H1 (cell line): ENCODE data around the gene OCIAD1. TPM values are rescaled to one million over a fixed set of nuclear protein-coding genes. Genes with fewer than 3 reads are reported as not detected.

ENCODE experiments used
- ASH2L ChIP-seq: fragments of 200-600, 300-600 bp; sonication (generic); IDR thresholded peaks from one replicate; pipeline ENCODE4 v1.7.1; 2017; ENCODE audit warnings: low read length
- ATF3 ChIP-seq: IDR thresholded peaks from 2 replicates; pipeline ENCODE4 v1.6.1; 2011; ENCODE audit warnings: low read depth, mild to moderate bottlenecking, low read length; ENCODE audit not compliant: insufficient read depth
- CTCF ChIP-seq, 3 experiments: IDR thresholded peaks; 1 replicate in 2 of 3; 2 replicates in 1 of 3; pipeline versions ENCODE4 v1.5.1 to v1.6.1; 2011; ENCODE audit warnings: low read length in 3 of 3, mild to moderate bottlenecking in 3 of 3, inconsistent platforms in 2 of 3, low read depth in 1 of 3, moderate library complexity in 1 of 3; ENCODE audit not compliant: insufficient read depth in 1 of 3; ENCODE audit errors: control extremely low read depth in 1 of 3
- EZH2 ChIP-seq: fragments of 200-600 bp; sonication (generic); IDR thresholded peaks from 2 replicates; pipeline ENCODE4 v1.7.1; 2012; ENCODE audit warnings: low read depth, mild to moderate bottlenecking, moderate library complexity, low read length, inconsistent platforms; ENCODE audit not compliant: severe bottlenecking
- MAX ChIP-seq: IDR thresholded peaks from 2 replicates; pipeline ENCODE4 v1.6.1; 2012; ENCODE audit warnings: inconsistent platforms
- SIRT6 ChIP-seq: IDR thresholded peaks from one replicate; pipeline ENCODE4 v1.7.1; 2012; ENCODE audit warnings: low read length, inconsistent platforms
- TAF7 ChIP-seq: optimal IDR thresholded peaks from 2 replicates; pipeline ENCODE3; 2011; ENCODE audit warnings: low read depth, mild to moderate bottlenecking, inconsistent platforms, low read length, moderate library complexity, borderline replicate concordance
- polyA plus RNA-seq, 7 experiments: library from polyadenylated mRNA; depleted of rRNA in 3 of 7; stranded (reverse) in 5 of 7; unstranded in 2 of 7; fragments of >200 nt in 5 of 7; fragments of 200-250 nt in 2 of 7; gene quantifications; 1 replicate in 5 of 7; 2 replicates in 1 of 7; 4 replicates in 1 of 7; pipeline versions ENCODE4 v1.2.1 to v1.2.3, GENCODE V29; 2011 to 2013; ENCODE audit warnings: missing spikeins in 2 of 7, mixed read lengths in 2 of 7
- total RNA-seq: library from RNA; stranded (reverse); fragmentation: NEBNext Ultra II Directional; extraction: Animal tissue kit (Norgen Biotek cat#: 25700); gene quantifications from 2 replicates; pipeline ENCODE4 v1.2.1, GENCODE V29; 2021

OCIAD1 gene
- total and polyA plus RNA-seq, 2 of the 8 experiments (the other 6 are each of a cell fraction or from before 2014, with no cell fraction given), result 79.9 to 163 TPM

GRCh38 chr4:48858130-48858529 is 27.2 kb downstream of the OCIAD1 start (continued):
- no peak for TF ChIP-seq SIRT6
- TF ChIP-seq CTCF (IDR thresholded peaks at IDR 0.05; ENCODE audit: control extremely low read depth in 1 of 3, insufficient read depth in 1 of 3, low read depth in 1 of 3, low read length in 3 of 3), result no peak
- no peak for TF ChIP-seq TAF7
- TF ChIP-seq EZH2, result no peak
- no peak for TF ChIP-seq ATF3
- TF ChIP-seq ASH2L, result no peak
- no peak for TF ChIP-seq MAX
